SJCRH30 (cell line): ENCODE data around the gene KCNJ2. TPM values are rescaled to one million over a fixed set of nuclear protein-coding genes. Genes with fewer than 3 reads are reported as not detected.

Experiments
- DNase-seq, 2 experiments: peaks; one replicate each; pipeline ENCODE4 v3.0.0-alpha.2; 2015 to 2020
- H3K27ac ChIP-seq: fragments of 250-450 bp; sonication (Bioruptor Pico); 2 replicates; pipeline ENCODE4 v1.5.1; 2020; ENCODE audit warnings: mild to moderate bottlenecking, moderate library complexity
- H3K27me3 ChIP-seq: fragments of 250-450 bp; sonication (Bioruptor Pico); 2 replicates; pipeline ENCODE4 v1.5.1; 2020; ENCODE audit warnings: mild to moderate bottlenecking, moderate library complexity
- H3K36me3 ChIP-seq: fragments of 250-450 bp; sonication (Bioruptor Pico); 2 replicates; pipeline ENCODE4 v1.5.1; 2020; ENCODE audit warnings: mild to moderate bottlenecking, moderate library complexity
- H3K4me1 ChIP-seq: fragments of 250-450 bp; sonication (Bioruptor Pico); 2 replicates; pipeline ENCODE4 v1.5.1; 2020; ENCODE audit warnings: mild to moderate bottlenecking, moderate library complexity
- H3K4me3 ChIP-seq: fragments of 250-450 bp; sonication (Bioruptor Pico); 2 replicates; pipeline ENCODE4 v1.5.1; 2020; ENCODE audit warnings: mild to moderate bottlenecking, moderate library complexity
- H3K9me3 ChIP-seq: fragments of 250-450 bp; sonication (Bioruptor Pico); replicated peaks from 2 replicates; pipeline ENCODE4 v1.5.1; 2020; ENCODE audit warnings: mild to moderate bottlenecking, moderate library complexity
- total RNA-seq: library from RNA; depleted of rRNA; stranded (reverse); fragments of >200 nt; shearing (Covaris generic); gene quantifications from 2 replicates; pipeline ENCODE4 v1.2.3, GENCODE V29; 2014

The KCNJ2 gene
- total RNA-seq, 1 experiment from 2014 or later = 0.16 TPM

DNA sequence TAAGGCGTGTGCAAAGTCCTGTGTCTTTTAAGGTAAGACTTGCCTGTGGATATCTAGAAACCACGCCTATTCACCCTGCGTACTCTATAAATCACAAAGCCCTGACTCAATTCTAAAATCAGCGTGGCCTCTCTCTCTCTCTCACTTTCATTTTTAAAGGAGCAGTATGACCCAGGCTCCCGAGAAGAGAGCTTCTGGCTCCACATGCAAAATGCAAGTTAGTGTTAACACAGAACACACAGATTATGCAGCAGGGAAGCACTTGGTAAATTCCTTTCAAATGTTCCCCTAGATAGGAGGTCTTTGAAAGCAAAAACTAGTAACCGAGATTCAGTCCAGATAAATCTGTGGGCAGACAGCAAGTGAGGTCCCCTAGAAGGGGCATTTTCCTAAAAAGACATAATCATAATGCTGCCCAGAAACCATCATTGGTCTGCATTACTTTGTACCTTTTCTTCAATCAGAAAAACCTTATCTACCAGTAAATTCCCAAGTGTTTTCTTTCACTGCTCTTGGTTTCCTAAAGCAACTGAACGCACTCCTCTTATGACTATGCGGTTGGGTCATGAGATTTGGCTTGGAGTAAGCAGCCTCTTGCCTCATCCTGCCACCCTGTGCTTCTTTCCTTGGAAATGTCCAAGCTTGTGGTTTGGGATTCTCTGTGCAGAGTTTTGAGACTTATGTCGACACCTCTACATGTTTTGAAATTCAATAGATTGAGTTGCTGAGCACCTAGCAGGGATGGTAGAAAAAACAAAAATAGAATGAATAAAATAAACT lies 31.7 kb upstream of the KCNJ2 start:
- Histone ChIP-seq H3K4me3 (0 out of 2 replicates have a peak overlapping the region, but pooled peaks have one; percentile 9), H3K9me3 (no peaks in the 10 kb centered on the region), H3K4me1 (no peaks in the 10 kb centered on the region), H3K27me3 (0 out of 2 replicates have a peak, but pooled peaks cover 6% of the 10 kb centered on the region), H3K36me3 (no peaks in the 10 kb centered on the region), H3K27ac (no peak overlapping the region)
- DNase-seq = peak in 1 of 2 experiments; percentile 4

DNA sequence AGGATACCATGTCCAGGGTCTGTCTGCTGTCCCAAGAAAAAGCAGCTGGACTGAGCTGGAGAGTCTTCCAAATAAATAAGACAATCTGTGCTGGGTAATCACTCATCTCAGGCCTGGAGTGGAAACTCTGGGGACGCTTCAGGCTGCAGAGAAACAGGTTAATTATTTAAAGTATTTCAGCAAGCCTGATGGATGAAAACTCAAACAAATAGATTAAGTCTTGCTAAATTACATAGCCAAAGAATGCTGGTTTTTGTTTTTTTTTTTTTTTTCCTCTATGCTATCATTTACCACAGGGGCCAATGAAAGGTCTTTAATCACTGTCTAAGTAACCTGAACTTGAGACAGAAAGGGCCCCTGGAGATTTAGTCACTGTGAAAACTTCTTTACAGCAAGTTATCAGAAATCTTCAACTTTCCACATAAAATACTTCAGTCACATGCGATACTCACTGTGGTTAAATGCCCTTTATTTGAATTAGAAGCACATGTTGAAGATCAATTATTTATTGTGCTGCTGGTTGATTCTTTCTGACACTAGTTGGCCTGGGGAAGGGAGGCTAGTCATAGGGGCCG lies 31.0 kb upstream of the KCNJ2 start:
- Histone ChIP-seq H3K27ac (no peak overlapping the region), H3K4me3 (no peak overlapping the region), H3K9me3 (no peaks in the 10 kb centered on the region), H3K27me3 (0 out of 2 replicates have a peak, but pooled peaks cover 6% of the 10 kb centered on the region), H3K36me3 (no peaks in the 10 kb centered on the region), H3K4me1 (no peaks in the 10 kb centered on the region)
- DNase-seq = no peak

DNA sequence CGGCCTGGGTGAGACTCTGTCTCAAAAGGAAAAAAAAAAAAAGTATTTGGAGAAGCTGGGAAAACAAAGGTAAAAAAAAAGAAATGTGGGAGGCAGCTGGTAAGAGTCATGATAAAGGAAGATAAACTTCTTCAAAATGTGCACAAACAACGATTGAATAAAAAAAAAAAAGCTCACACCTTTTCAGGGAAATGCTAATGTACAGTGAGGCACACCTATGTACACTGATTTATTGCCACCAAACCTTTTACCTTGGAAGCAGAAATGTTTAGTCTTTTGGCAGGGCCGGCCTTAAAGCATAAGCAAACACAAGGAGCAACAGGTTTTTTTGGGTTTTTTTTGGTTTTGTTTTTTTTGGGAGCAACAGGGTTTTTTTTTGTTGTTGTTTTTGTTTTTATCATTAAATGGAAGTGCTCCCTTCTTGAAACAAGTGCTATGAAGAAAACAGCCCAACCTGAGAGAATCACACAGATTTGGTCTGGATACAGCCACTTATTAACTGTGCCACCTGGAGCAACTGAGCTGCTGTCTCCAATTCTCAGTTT lies 29.8 kb upstream of the KCNJ2 start:
- H3K4me3 ChIP-seq = no peak overlapping the region
- no peaks in the 10 kb centered on the region for H3K9me3 ChIP-seq
- no peaks in the 10 kb centered on the region for H3K4me1 ChIP-seq
- DNase-seq = no peak
- H3K27me3 ChIP-seq = 0 out of 2 replicates have a peak, but pooled peaks cover 4% of the 10 kb centered on the region
- no peak overlapping the region for H3K27ac ChIP-seq
- no peaks in the 10 kb centered on the region for H3K36me3 ChIP-seq

DNA sequence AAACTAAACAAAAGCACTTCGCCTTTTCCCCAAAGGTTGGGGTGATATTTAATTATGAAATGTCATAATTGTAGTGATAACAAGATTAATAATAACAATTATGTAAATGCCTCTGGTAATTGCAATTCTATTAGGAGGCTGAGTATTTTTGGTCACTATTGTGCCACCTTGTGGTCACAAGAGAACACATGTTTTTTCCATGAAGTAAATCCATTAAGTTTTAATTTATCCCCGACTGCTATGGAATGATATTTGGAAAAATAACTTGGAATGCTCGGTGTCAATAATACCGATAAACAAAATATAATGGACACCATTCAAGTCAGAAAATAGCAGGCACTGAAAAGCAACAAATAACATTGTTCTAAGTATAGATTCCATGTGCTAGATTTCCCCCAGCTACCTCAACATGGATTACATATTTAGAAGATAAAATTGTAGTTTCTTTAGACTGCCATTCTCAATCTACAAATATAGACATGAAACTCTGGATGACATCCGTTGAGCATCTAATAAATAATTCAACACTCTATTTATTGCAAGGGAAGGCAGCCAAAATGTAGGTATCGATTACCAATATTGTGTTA lies 25.0 kb upstream of the KCNJ2 start:
- Histone ChIP-seq H3K9me3 (no peaks in the 10 kb centered on the region), H3K4me3 (no peak overlapping the region), H3K27me3 (no peaks in the 10 kb centered on the region), H3K27ac (no peak overlapping the region), H3K36me3 (no peaks in the 10 kb centered on the region), H3K4me1 (no peaks in the 10 kb centered on the region)
- DNase-seq = peak in 1 of 2 experiments; percentile 51

DNA sequence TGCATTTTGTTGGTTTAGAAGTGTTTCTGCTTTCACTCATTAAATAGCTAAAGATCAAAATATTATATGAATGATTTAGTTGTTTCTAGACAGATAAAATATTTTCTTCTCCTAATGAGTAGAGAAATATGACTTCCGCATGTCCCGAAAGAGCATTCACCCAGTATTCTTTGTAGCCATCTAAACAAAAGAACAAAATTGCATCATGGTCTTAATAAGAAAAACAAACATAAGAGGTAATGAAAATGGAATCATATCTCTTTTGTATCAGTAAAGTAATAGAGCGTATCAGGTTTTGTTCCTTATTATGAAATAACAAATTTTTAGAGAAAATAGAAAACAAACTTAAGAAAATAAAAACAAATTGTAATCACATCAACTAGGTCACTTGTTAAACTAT lies 16.1 kb upstream of the KCNJ2 start:
- Histone ChIP-seq H3K4me1 (no peaks in the 10 kb centered on the region), H3K27ac (no peak overlapping the region), H3K27me3 (no peaks in the 10 kb centered on the region), H3K9me3 (no peaks in the 10 kb centered on the region), H3K36me3 (no peaks in the 10 kb centered on the region), H3K4me3 (no peak overlapping the region)
- no peak for DNase-seq

DNA sequence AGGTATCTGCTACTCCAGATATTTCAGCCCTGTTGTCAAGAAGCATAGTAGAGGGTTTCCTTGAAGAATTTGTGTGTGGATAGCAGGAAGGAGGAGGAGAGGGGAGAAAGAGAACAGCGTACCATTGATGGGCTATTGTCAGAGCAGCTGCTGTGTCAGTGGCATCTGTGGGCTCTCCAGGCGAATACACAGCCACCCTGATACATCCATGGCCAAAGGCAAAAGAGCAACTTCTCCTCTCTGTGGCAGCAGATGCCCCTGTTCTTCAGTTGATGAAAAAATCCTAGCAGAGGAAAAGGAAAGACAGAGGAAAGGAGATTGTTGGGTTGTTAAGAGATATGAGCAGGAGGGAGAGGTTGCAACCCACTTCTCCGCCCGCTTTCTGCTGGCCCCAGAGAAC lies 12.2 kb upstream of the KCNJ2 start:
- Histone ChIP-seq H3K27me3 (no peaks in the 10 kb centered on the region), H3K27ac (no peak overlapping the region), H3K9me3 (no peaks in the 10 kb centered on the region), H3K4me1 (no peaks in the 10 kb centered on the region), H3K36me3 (no peaks in the 10 kb centered on the region; the same call in 1 of the 2 replicates), H3K4me3 (no peak overlapping the region)
- DNase-seq = no peak

DNA sequence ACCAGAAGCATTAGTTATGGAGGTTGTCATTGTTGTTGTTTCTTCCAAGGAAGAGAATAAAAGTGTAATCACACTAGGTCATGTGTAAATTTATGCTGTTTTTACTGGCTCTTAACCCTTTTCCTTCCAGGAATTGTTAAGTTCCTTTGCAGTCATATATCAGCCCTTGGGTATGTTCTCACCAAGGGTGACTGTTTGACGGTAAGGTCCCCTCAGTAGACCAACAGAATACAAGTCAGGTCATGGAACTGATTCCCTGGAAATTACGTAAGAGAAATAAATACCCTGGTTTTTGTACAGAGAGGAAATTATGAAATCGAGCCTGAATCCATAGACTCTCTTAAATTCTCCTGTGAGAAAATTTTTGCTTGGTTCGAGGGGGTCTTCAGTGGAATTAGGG lies 11.2 kb upstream of the KCNJ2 start:
- H3K4me1 ChIP-seq = no peaks in the 10 kb centered on the region
- no peak overlapping the region for H3K4me3 ChIP-seq
- no peaks in the 10 kb centered on the region; the same call in 1 of the 2 replicates for H3K36me3 ChIP-seq
- no peak for DNase-seq
- H3K27me3 ChIP-seq = no peaks in the 10 kb centered on the region
- no peaks in the 10 kb centered on the region for H3K9me3 ChIP-seq
- no peak overlapping the region for H3K27ac ChIP-seq

DNA sequence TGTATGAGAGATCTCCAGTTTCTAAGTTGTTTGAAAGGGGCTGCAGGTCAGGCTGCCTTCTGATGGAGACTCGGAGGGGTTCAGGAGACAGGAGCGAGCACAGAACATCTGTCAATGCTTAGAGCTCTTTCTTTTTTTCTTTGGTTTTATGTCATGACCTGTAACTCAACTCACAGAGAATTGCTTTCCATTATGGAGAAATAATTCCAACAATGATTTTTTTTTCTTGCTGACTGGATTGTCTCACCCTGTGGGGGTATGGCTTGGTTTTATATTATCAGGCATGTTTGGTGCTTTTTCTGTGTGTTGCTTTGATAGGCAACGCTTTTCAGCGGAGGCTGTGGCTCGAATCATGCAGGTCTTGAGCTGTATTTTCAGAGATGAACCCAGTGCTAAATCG lies 10.7 kb upstream of the KCNJ2 start:
- no peaks in the 10 kb centered on the region; the same call in 1 of the 2 replicates for H3K36me3 ChIP-seq
- no peaks in the 10 kb centered on the region for H3K4me1 ChIP-seq
- no peak overlapping the region for H3K4me3 ChIP-seq

DNA sequence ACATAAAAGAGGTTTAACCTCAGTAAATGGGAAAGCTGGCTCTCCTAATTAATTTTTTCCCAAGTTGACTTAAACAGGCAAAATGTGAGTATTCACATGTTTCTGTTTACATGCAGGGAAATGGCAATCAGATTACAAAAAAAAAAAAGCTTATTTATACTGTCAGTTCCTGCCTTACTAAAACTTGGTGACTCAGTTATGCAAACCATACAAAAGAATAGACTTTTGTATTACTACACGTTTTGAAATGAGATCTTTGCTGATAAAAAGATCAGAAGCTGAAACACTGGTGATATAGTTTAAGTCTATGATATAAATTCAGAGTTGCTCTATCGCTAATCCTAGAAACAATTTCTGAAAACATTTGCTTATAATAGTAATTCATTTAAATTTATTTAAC lies 9.4 kb upstream of the KCNJ2 start:
- Histone ChIP-seq H3K4me3 (no peak overlapping the region), H3K9me3 (no peaks in the 10 kb centered on the region), H3K27me3 (no peaks in the 10 kb centered on the region), H3K27ac (no peak overlapping the region), H3K36me3 (no peaks in the 10 kb centered on the region; the same call in 1 of the 2 replicates), H3K4me1 (no peaks in the 10 kb centered on the region)
- no peak for DNase-seq

More for the DNA sequence above, 10.7 kb upstream of the KCNJ2 start:
- no peak for DNase-seq
- Histone ChIP-seq H3K9me3 (no peaks in the 10 kb centered on the region), H3K27me3 (no peaks in the 10 kb centered on the region), H3K27ac (no peak overlapping the region)

DNA sequence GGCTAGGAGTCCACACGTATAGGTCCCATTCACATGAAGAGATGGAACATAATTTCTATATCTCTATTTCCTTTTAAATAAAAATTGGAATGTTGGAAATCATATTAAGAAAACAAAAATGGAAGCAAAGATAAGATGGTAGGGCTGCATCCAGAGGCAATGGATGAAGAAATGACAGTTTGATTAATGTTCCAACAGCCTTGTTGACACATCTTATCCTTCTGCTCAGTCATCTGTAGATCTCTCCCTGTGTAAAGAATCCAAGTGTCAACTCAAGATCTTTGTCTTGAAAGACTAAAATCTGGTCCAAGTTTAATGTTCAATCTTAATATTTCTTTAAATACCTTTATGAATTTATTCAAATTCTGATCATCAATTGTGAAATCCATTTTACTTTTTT lies 7.8 kb upstream of the KCNJ2 start:
- no peaks in the 10 kb centered on the region for H3K27me3 ChIP-seq
- H3K4me1 ChIP-seq = no peaks in the 10 kb centered on the region
- H3K27ac ChIP-seq = no peak overlapping the region
- H3K9me3 ChIP-seq = no peaks in the 10 kb centered on the region
- no peak overlapping the region for H3K4me3 ChIP-seq
- no peak for DNase-seq
- no peaks in the 10 kb centered on the region; the same call in 1 of the 2 replicates for H3K36me3 ChIP-seq

DNA sequence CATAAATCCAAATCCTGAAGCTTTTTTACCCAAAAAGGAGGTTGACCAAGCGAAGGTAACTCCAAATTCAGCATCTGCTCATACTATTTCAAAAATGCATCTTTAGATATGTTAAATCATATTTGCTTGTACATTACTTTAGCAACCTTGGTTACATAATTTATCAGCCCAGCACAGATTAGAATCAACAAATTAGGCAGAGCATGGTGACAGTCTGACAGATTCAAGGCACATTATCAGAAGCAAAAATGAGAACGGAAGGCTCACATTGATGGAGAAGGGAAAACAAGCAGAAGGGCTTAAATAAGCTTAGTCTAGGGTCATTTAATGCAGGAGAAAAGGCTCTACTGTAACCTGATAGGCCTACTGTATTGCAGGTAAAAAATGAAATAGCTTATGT lies 3.9 kb upstream of the KCNJ2 start:
- no peak for DNase-seq
- H3K9me3 ChIP-seq = no peaks in the 10 kb centered on the region

DNA sequence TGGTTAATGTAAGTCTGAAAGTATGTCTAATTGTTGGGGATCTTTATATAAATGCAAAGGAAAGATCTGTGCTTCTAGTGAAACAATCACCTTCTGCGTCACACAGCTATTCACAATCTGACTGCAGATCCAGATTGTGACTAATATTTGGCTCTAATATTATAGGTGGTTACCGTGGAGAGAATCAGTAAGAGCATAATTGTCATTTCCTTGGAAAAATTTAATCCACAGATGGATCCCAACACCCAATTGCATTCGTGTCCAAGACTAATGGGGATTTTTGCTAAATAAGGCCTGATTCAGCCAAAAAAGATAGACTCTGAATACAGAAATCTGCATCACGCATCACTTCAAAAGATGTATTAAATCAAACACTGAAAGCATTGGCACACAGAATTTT lies 2.7 kb upstream of the KCNJ2 start:
- Histone ChIP-seq H3K27me3 (peaks cover 9% of the 10 kb centered on the region), H3K27ac (no peak overlapping the region), H3K36me3 (no peaks in the 10 kb centered on the region), H3K4me1 (no peaks in the 10 kb centered on the region), H3K4me3 (no peak overlapping the region), H3K9me3 (no peaks in the 10 kb centered on the region)
- DNase-seq = no peak

More for the DNA sequence above, 3.9 kb upstream of the KCNJ2 start:
- no peak overlapping the region for H3K27ac ChIP-seq
- no peaks in the 10 kb centered on the region; the same call in 1 of the 2 replicates for H3K36me3 ChIP-seq
- peaks cover 9% of the 10 kb centered on the region for H3K27me3 ChIP-seq
- no peaks in the 10 kb centered on the region for H3K4me1 ChIP-seq
- H3K4me3 ChIP-seq = no peak overlapping the region

DNA sequence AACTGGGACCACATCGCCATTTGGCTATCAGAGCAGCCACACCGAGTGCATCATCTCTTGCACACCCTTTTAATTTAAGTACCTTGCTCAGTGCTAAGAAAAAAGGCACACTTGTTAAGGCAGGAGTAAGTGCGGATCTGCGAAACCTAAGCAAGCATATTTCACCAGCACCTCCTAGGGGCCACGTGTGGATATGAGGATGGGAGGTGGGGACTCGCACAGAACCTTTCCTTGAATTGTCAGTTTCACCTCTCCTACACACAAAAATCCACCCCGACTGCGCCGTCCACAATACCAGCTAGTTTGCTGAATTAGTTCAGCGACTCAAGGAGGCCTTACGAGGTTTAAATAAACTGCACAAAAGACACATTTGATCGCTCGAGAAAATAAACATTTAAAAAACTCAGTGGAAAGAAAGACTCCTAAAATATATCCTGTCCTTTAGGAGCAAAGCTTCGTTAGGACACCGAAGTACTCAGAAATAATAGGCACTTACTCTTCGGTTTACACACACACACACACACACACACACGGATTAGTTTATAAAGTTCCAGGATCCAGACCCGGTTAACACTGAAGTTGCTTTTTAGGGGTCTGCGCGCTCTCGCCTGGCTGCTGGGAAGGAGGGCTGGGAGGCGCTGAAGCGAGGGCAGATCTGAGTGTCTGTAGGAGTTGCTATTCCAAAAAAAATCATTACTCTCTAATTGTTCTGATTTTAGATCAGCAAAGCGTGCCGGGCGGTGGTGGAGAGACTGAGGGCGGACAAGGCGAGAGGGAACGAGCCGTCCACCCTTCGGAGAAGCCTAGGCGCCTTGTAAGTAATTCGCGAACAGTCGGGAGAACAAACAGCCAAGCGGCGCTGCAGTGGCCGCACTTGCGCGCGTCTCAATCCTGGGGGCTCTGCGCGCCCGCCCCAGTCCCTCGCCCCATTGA lies 1.0 kb upstream of the KCNJ2 start:
- H3K4me1 ChIP-seq = no peaks in the 10 kb centered on the region
- no peak overlapping the region for H3K27ac ChIP-seq
- peak overlapping the region; percentile 25; the same call in 1 of the 2 replicates for H3K4me3 ChIP-seq
- peak in 1 of 2 experiments; percentile 6 for DNase-seq
- no peaks in the 10 kb centered on the region for H3K9me3 ChIP-seq
- peaks cover 9% of the 10 kb centered on the region for H3K27me3 ChIP-seq
- no peaks in the 10 kb centered on the region for H3K36me3 ChIP-seq
